Peyer's patch (tissue), 4 donors: Measurements from ENCODE around the gene CAPN7.

Experiments used
- CTCF ChIP-seq, 6 experiments: fragments of 450-650 bp in 4 of 6; fragments of 200-600 bp in 2 of 6; sonication (generic) in 1 of 6; IDR thresholded peaks; one replicate each; pipeline ENCODE4 v1.5.1; 2017 to 2019; ENCODE audit warnings: antibody characterized with exemption in 6 of 6, mild to moderate bottlenecking in 3 of 6, moderate library complexity in 1 of 6
- POLR2A ChIP-seq, 2 donors: fragments of 450-650 bp; IDR thresholded peaks; one replicate each; pipeline ENCODE4 v1.5.1; 2017; ENCODE audit warnings: antibody characterized with exemption in 2 of 2, mild to moderate bottlenecking in 2 of 2, moderate library complexity in 2 of 2

GRCh38 chr3:15220056-15220455, 14.0 kb downstream of the CAPN7 start:
- TF ChIP-seq CTCF (IDR thresholded peaks at IDR 0.05) (no peak), POLR2A (IDR thresholded peaks at IDR 0.05) (no peak)
